ENCODE measurements around the gene KIF21B. TPM values are rescaled to one million over a fixed set of nuclear protein-coding genes. Genes with fewer than 3 reads are reported as not detected.
A peak's percentile ranks its signal among the peaks of the same experiment; 100 is the strongest.

The KIF21B gene
- total and polyA plus RNA-seq, 9 donors, result 0.58 to 1.2 (median 0.95) TPM

- no peaks in the 10 kb centered on the region for H3K36me3 ChIP-seq (ENCODE audit: control insufficient read depth, insufficient read depth, low read length)
- no peak for DNase-seq
- no peaks in the 10 kb centered on the region for H3K4me1 ChIP-seq (ENCODE audit: control insufficient read depth, insufficient read depth, low read length)
- H3K4me3 ChIP-seq (ENCODE audit: low read length), result no peak overlapping the region
- H3K27ac ChIP-seq (ENCODE audit: low read length), result no peak overlapping the region
- WGBS (ENCODE audit: insufficient coverage), result 93% methylated on average over 22 of the region's 25 CpGs
- no peaks in the 10 kb centered on the region for H3K9me3 ChIP-seq (replicated peaks; ENCODE audit: control insufficient read depth, low read depth, low read length)
- H3K27me3 ChIP-seq (ENCODE audit: control insufficient read depth, insufficient read depth, low read length), result no peaks in the 10 kb centered on the region
These were observed 23.1 kb downstream of the KIF21B start for GRCh38 chr1:201000391-201000790.

GRCh38 chr1:200999667-201000066, 23.8 kb downstream of the KIF21B start:
- Histone ChIP-seq H3K9me3 (replicated peaks; ENCODE audit: control insufficient read depth, low read depth, low read length) (no peaks in the 10 kb centered on the region), H3K4me3 (ENCODE audit: low read length) (no peak overlapping the region), H3K27me3 (ENCODE audit: control insufficient read depth, insufficient read depth, low read length) (no peaks in the 10 kb centered on the region), H3K36me3 (ENCODE audit: control insufficient read depth, insufficient read depth, low read length) (no peaks in the 10 kb centered on the region), H3K4me1 (ENCODE audit: control insufficient read depth, insufficient read depth, low read length) (no peaks in the 10 kb centered on the region), H3K27ac (ENCODE audit: low read length) (no peak overlapping the region)
- DNase-seq, result no peak
- WGBS (ENCODE audit: insufficient coverage), result 86% methylated on average over 5 of the region's 14 CpGs

- H3K27ac ChIP-seq (ENCODE audit: low read length), result no peak overlapping the region
- no peak for DNase-seq
- no peaks in the 10 kb centered on the region for H3K27me3 ChIP-seq (ENCODE audit: control insufficient read depth, insufficient read depth, low read length)
- H3K4me3 ChIP-seq (ENCODE audit: low read length), result no peak overlapping the region
- 85% methylated on average over 14 of the region's 16 CpGs for WGBS (ENCODE audit: insufficient coverage)
- no peaks in the 10 kb centered on the region for H3K4me1 ChIP-seq (ENCODE audit: control insufficient read depth, insufficient read depth, low read length)
- H3K9me3 ChIP-seq (replicated peaks; ENCODE audit: control insufficient read depth, low read depth, low read length), result no peaks in the 10 kb centered on the region
- H3K36me3 ChIP-seq (ENCODE audit: control insufficient read depth, insufficient read depth, low read length), result no peaks in the 10 kb centered on the region
These were observed 25.2 kb downstream of the KIF21B start for GRCh38 chr1:200998323-200998722.

- Histone ChIP-seq H3K27me3 (ENCODE audit: control insufficient read depth, insufficient read depth, low read length) (no peaks in the 10 kb centered on the region), H3K36me3 (ENCODE audit: control insufficient read depth, insufficient read depth, low read length) (no peaks in the 10 kb centered on the region), H3K4me1 (ENCODE audit: control insufficient read depth, insufficient read depth, low read length) (peaks cover 5% of the 10 kb centered on the region), H3K4me3 (ENCODE audit: low read length) (no peak overlapping the region), H3K9me3 (replicated peaks; ENCODE audit: control insufficient read depth, low read depth, low read length) (no peaks in the 10 kb centered on the region), H3K27ac (ENCODE audit: low read length) (no peak overlapping the region)
- 71% methylated on average over 3 of the region's 4 CpGs for WGBS (ENCODE audit: insufficient coverage)
- DNase-seq, result no peak
These were observed 31.0 kb downstream of the KIF21B start for GRCh38 chr1:200992382-200993048.

GRCh38 chr1:200991097-200991614, 32.4 kb downstream of the KIF21B start:
- Histone ChIP-seq H3K9me3 (replicated peaks; ENCODE audit: control insufficient read depth, low read depth, low read length) (no peaks in the 10 kb centered on the region), H3K27me3 (ENCODE audit: control insufficient read depth, insufficient read depth, low read length) (no peaks in the 10 kb centered on the region), H3K4me1 (ENCODE audit: control insufficient read depth, insufficient read depth, low read length) (peaks cover 5% of the 10 kb centered on the region), H3K36me3 (ENCODE audit: control insufficient read depth, insufficient read depth, low read length) (no peaks in the 10 kb centered on the region), H3K4me3 (ENCODE audit: low read length) (no peak overlapping the region), H3K27ac (ENCODE audit: low read length) (no peak overlapping the region)
- WGBS (ENCODE audit: insufficient coverage), result 65% methylated on average over 9 of the region's 10 CpGs
- DNase-seq, result peak; percentile 83

- Histone ChIP-seq H3K4me1 (ENCODE audit: control insufficient read depth, insufficient read depth, low read length) (peaks cover 5% of the 10 kb centered on the region), H3K27ac (ENCODE audit: low read length) (no peak overlapping the region), H3K4me3 (ENCODE audit: low read length) (no peak overlapping the region), H3K9me3 (replicated peaks; ENCODE audit: control insufficient read depth, low read depth, low read length) (no peaks in the 10 kb centered on the region), H3K27me3 (ENCODE audit: control insufficient read depth, insufficient read depth, low read length) (no peaks in the 10 kb centered on the region), H3K36me3 (ENCODE audit: control insufficient read depth, insufficient read depth, low read length) (no peaks in the 10 kb centered on the region)
- no peak for DNase-seq
- WGBS (ENCODE audit: insufficient coverage), result 82% methylated on average over 6 of the region's 9 CpGs
These were observed 33.4 kb downstream of the KIF21B start for GRCh38 chr1:200990114-200990513.

GRCh38 chr1:200989337-200989736, 34.2 kb downstream of the KIF21B start:
- Histone ChIP-seq H3K4me3 (ENCODE audit: low read length) (no peak overlapping the region), H3K9me3 (replicated peaks; ENCODE audit: control insufficient read depth, low read depth, low read length) (no peaks in the 10 kb centered on the region), H3K27ac (ENCODE audit: low read length) (no peak overlapping the region), H3K27me3 (ENCODE audit: control insufficient read depth, insufficient read depth, low read length) (no peaks in the 10 kb centered on the region), H3K4me1 (ENCODE audit: control insufficient read depth, insufficient read depth, low read length) (peaks cover 5% of the 10 kb centered on the region), H3K36me3 (ENCODE audit: control insufficient read depth, insufficient read depth, low read length) (no peaks in the 10 kb centered on the region)
- 82% methylated on average over 2 of the region's 4 CpGs for WGBS (ENCODE audit: insufficient coverage)
- DNase-seq, result no peak

GRCh38 chr1:200988693-200989092, 34.8 kb downstream of the KIF21B start:
- WGBS (ENCODE audit: insufficient coverage), result 95% methylated on average over 6 of the region's 9 CpGs
- no peaks in the 10 kb centered on the region for H3K36me3 ChIP-seq (ENCODE audit: control insufficient read depth, insufficient read depth, low read length)
- H3K4me3 ChIP-seq (ENCODE audit: low read length), result no peak overlapping the region

GRCh38 chr1:200985481-200985880, 38.0 kb downstream of the KIF21B start:
- H3K36me3 ChIP-seq (ENCODE audit: control insufficient read depth, insufficient read depth, low read length), result no peaks in the 10 kb centered on the region
- H3K9me3 ChIP-seq (replicated peaks; ENCODE audit: control insufficient read depth, low read depth, low read length), result no peaks in the 10 kb centered on the region
- peaks cover 3% of the 10 kb centered on the region for H3K4me1 ChIP-seq (ENCODE audit: control insufficient read depth, insufficient read depth, low read length)
- no peaks in the 10 kb centered on the region for H3K27me3 ChIP-seq (ENCODE audit: control insufficient read depth, insufficient read depth, low read length)
- 89% methylated on average over 1 of the region's 1 CpG for WGBS (ENCODE audit: insufficient coverage)
- DNase-seq, result no peak
- H3K4me3 ChIP-seq (ENCODE audit: low read length), result no peak overlapping the region
- H3K27ac ChIP-seq (ENCODE audit: low read length), result no peak overlapping the region

More at GRCh38 chr1:200988693-200989092, 34.8 kb downstream of the KIF21B start:
- Histone ChIP-seq H3K9me3 (replicated peaks; ENCODE audit: control insufficient read depth, low read depth, low read length) (no peaks in the 10 kb centered on the region), H3K4me1 (ENCODE audit: control insufficient read depth, insufficient read depth, low read length) (peaks cover 5% of the 10 kb centered on the region), H3K27me3 (ENCODE audit: control insufficient read depth, insufficient read depth, low read length) (no peaks in the 10 kb centered on the region), H3K27ac (ENCODE audit: low read length) (no peak overlapping the region)
- no peak for DNase-seq

- no peaks in the 10 kb centered on the region for H3K27me3 ChIP-seq (ENCODE audit: control insufficient read depth, insufficient read depth, low read length)
- no peak for DNase-seq
- H3K9me3 ChIP-seq (replicated peaks; ENCODE audit: control insufficient read depth, low read depth, low read length), result peaks cover 3% of the 10 kb centered on the region
- no peaks in the 10 kb centered on the region for H3K36me3 ChIP-seq (ENCODE audit: control insufficient read depth, insufficient read depth, low read length)
- 90% methylated on average over 12 of the region's 12 CpGs for WGBS (ENCODE audit: insufficient coverage)
- no peak overlapping the region for H3K27ac ChIP-seq (ENCODE audit: low read length)
- H3K4me1 ChIP-seq (ENCODE audit: control insufficient read depth, insufficient read depth, low read length), result peaks cover 3% of the 10 kb centered on the region
- no peak overlapping the region for H3K4me3 ChIP-seq (ENCODE audit: low read length)
These were observed 40.4 kb downstream of the KIF21B start for GRCh38 chr1:200983035-200983561.

Measured in muscle of leg (tissue), 11 donors.